ENCODE results near the gene EXOC5. TPM values are rescaled to one million over a fixed set of nuclear protein-coding genes. Genes with fewer than 3 reads are reported as not detected.
"Not testable (repeated sequence)": the region's sequence is repeated elsewhere in the genome, so short reads cannot be mapped to it uniquely, and the experiment has no call there.

The EXOC5 gene
- total RNA-seq, 4 donors from 2014 or later: 25.3 to 96.0 (median 50.2) TPM

DNA sequence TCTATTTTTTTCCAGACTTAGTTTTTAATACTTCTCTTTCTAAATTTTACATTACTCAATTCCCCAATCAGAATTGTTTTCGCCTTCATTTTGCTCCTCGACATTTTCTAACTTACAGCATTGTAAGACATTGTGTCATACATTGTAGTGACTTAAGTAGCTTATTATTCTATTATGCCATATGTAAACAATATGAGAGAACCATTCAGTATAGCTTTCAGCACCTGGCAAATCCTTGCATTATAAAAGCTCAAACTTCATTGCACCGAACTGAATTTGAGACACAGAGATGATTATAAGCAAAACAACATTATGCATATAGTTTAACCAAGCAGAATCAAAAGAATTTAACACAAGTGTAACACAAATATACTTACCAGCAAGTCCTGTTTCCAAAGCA is 46.8 kb downstream of the EXOC5 start:
- Histone ChIP-seq H3K36me3 (no peaks in the 10 kb centered on the region), H3K9me3 (no peaks in the 10 kb centered on the region), H3K27ac (no peak overlapping the region), H3K4me3 (no peak overlapping the region), H3K27me3 (no peaks in the 10 kb centered on the region), H3K4me1 (no peaks in the 10 kb centered on the region)
- intact Hi-C loops (cut with DNase I; ENCODE audit: low total_unique reads): no loop called here
- TF ChIP-seq POLR2A (IDR thresholded peaks at IDR 0.05): no peak
- DNase-seq: no peak

DNA sequence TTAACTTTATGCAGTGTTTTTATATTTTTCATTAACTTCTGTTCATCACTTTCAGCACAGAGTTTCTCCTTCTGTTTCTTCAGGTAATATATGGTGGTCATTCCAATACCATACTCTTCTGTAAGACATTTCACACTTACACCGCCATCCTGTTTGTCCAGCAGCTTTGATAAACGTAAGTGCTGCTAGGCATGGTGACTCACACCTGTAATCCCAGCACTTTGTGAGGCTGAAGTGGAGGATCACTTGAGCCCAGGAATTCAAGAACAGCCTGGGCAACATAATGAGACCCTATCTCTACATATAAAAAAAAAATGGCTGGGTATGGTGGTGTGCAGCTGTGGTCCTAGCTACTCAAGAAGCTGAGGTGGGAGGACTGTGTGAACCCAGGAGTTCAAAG is 55.8 kb downstream of the EXOC5 start:
- intact Hi-C loops (cut with DNase I; ENCODE audit: low total_unique reads): no loop called here
- Histone ChIP-seq H3K9me3 (no peaks in the 10 kb centered on the region), H3K27ac (no peak overlapping the region), H3K27me3 (no peaks in the 10 kb centered on the region), H3K4me1 (no peaks in the 10 kb centered on the region), H3K36me3 (peaks cover 0 to 4% of the 10 kb centered on the region in 2 donors), H3K4me3 (no peak overlapping the region)
- DNase-seq: no peak
- no peak for TF ChIP-seq POLR2A (IDR thresholded peaks at IDR 0.05)
- TF ChIP-seq, protein P1, sequence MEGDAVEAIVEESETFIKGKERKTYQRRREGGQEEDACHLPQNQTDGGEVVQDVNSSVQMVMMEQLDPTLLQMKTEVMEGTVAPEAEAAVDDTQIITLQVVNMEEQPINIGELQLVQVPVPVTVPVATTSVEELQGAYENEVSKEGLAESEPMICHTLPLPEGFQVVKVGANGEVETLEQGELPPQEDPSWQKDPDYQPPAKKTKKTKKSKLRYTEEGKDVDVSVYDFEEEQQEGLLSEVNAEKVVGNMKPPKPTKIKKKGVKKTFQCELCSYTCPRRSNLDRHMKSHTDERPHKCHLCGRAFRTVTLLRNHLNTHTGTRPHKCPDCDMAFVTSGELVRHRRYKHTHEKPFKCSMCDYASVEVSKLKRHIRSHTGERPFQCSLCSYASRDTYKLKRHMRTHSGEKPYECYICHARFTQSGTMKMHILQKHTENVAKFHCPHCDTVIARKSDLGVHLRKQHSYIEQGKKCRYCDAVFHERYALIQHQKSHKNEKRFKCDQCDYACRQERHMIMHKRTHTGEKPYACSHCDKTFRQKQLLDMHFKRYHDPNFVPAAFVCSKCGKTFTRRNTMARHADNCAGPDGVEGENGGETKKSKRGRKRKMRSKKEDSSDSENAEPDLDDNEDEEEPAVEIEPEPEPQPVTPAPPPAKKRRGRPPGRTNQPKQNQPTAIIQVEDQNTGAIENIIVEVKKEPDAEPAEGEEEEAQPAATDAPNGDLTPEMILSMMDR (IDR thresholded peaks at IDR 0.05): no peak

GRCh38 chr14:57209561-57209960 is 59.1 kb downstream of the EXOC5 start:
- Histone ChIP-seq H3K4me1 (no peaks in the 10 kb centered on the region), H3K27ac (no peak overlapping the region), H3K27me3 (no peaks in the 10 kb centered on the region), H3K36me3 (peaks cover 0 to 4% of the 10 kb centered on the region in 2 donors), H3K4me3 (no peak overlapping the region), H3K9me3 (no peaks in the 10 kb centered on the region)
- TF ChIP-seq, protein P1 (IDR thresholded peaks at IDR 0.05): no peak
- no peak for TF ChIP-seq POLR2A (IDR thresholded peaks at IDR 0.05)
- intact Hi-C loops (cut with DNase I; ENCODE audit: low total_unique reads): no loop called here
- no peak for DNase-seq

DNA sequence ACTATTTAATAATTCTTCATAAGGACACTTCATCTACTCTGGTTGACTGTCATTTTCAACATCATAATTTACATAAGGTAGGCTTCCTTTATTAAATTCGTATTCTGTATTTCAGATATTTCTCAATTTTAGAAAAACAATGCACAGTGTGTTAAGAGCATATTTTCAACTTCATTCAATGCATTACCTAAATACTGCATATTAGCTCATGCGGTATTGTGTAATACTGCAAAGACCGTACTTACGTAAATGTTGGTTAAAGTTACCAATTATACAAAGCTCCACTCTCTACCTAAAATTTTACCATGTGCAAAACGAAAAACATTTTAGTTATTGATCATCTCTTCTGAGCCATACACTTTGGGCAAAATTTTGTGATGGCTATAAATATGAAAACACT is 62.8 kb downstream of the EXOC5 start:
- TF ChIP-seq POLR2A (IDR thresholded peaks at IDR 0.05): no peak
- TF ChIP-seq, protein P1 (IDR thresholded peaks at IDR 0.05): no peak
- intact Hi-C loops (cut with DNase I; ENCODE audit: low total_unique reads): no loop called here
- H3K27ac ChIP-seq: no peak overlapping the region
- DNase-seq: no peak
- H3K9me3 ChIP-seq: no peaks in the 10 kb centered on the region
- no peak overlapping the region for H3K4me3 ChIP-seq
- peaks cover 0 to 4% of the 10 kb centered on the region in 2 donors for H3K36me3 ChIP-seq
- no peaks in the 10 kb centered on the region for H3K27me3 ChIP-seq
- no peaks in the 10 kb centered on the region for H3K4me1 ChIP-seq

DNA sequence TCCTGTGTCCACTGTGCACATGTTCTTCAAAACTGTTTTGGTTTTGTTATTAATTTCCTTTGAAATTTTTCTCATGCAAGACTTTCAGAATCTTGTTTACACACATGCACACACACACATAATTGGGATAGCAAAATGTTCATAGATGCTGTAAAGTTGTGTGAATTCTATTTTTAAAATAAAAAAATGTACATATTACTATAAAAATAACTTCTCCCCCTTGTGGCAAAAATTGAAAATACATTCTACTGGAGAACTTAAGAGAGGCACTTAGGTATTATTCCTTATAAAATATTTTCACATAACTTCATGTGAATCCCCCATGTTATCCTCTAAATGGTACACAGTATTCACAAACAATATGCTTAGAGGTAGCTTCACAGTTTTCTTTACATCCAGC is 66.0 kb downstream of the EXOC5 start:
- H3K27me3 ChIP-seq; H3K36me3 ChIP-seq; H3K9me3 ChIP-seq; H3K4me1 ChIP-seq; H3K4me3 ChIP-seq; H3K27ac ChIP-seq; intact Hi-C loops (cut with DNase I; ENCODE audit: low total_unique reads); DNase-seq: not testable (repeated sequence)
- TF ChIP-seq, protein P1 (IDR thresholded peaks at IDR 0.05): peak in 2 of 4 experiments; percentile 15 to 18

GRCh38 chr14:57199921-57200320 is 68.8 kb downstream of the EXOC5 start:
- no peak for DNase-seq
- H3K27me3 ChIP-seq: no peaks in the 10 kb centered on the region
- no peaks in the 10 kb centered on the region for H3K36me3 ChIP-seq
- no peaks in the 10 kb centered on the region for H3K4me1 ChIP-seq
- H3K4me3 ChIP-seq: no peak overlapping the region
- intact Hi-C loops (cut with DNase I; ENCODE audit: low total_unique reads): no loop called here
- no peaks in the 10 kb centered on the region for H3K9me3 ChIP-seq
- TF ChIP-seq, protein P1 (IDR thresholded peaks at IDR 0.05): no peak
- TF ChIP-seq POLR2A (IDR thresholded peaks at IDR 0.05): no peak
- H3K27ac ChIP-seq: no peak overlapping the region

All from uterus (tissue), 4 donors.